Stimulated activated CD4-positive, alpha-beta T cell treated with anti-CD3 and anti-CD28 coated beads, Interleukin-12 subunit alpha, Interleukin-12 subunit beta, amount 100 ng/mL, for 4 hours (primary cell): ENCODE data around the gene DONSON.
A peak's percentile ranks its signal among the peaks of the same experiment; 100 is the strongest.

Experiments
- DNase-seq: peaks from one replicate; pipeline ENCODE4 v3.0.0-alpha.2; 2020

DONSON gene

GRCh38 chr21:33561373-33561772, 27.1 kb downstream of the DONSON start:
- DNase-seq: no peak

- DNase-seq: no peak
Observed at GRCh38 chr21:33560965-33561364, 27.5 kb downstream of the DONSON start.

GRCh38 chr21:33559813-33560212, 28.7 kb downstream of the DONSON start:
- no peak for DNase-seq

- DNase-seq: no peak
Observed at GRCh38 chr21:33558777-33559421, 29.6 kb downstream of the DONSON start.

GRCh38 chr21:33557447-33557846, 31.0 kb downstream of the DONSON start:
- no peak for DNase-seq

GRCh38 chr21:33554982-33555344, 33.5 kb downstream of the DONSON start:
- DNase-seq: no peak

- no peak for DNase-seq
Observed at GRCh38 chr21:33554236-33554981, 34.1 kb downstream of the DONSON start.

GRCh38 chr21:33552999-33553598, 35.4 kb downstream of the DONSON start:
- DNase-seq: no peak

GRCh38 chr21:33552093-33552998, 36.1 kb downstream of the DONSON start:
- DNase-seq: no peak

- no peak for DNase-seq
Observed at GRCh38 chr21:33551664-33552063, 36.8 kb downstream of the DONSON start.

- DNase-seq: no peak
Observed at GRCh38 chr21:33550772-33551660, 37.5 kb downstream of the DONSON start.

- no peak for DNase-seq
Observed at GRCh38 chr21:33549848-33550771, 38.4 kb downstream of the DONSON start.

GRCh38 chr21:33546086-33546485, 42.4 kb downstream of the DONSON start:
- DNase-seq: no peak

- DNase-seq: no peak
Observed at GRCh38 chr21:33544451-33545195, 43.9 kb downstream of the DONSON start.

- peak; percentile 66 for DNase-seq
Observed at GRCh38 chr21:33543505-33544129, 44.9 kb downstream of the DONSON start.

- DNase-seq: peak; percentile 92
Observed at GRCh38 chr21:33542640-33543504, 45.6 kb downstream of the DONSON start, which contains the start of gene SON. Gene SON, plus strand, starts transcription at chr21:33543038. Its CDS starts 55 bp downstream, at chr21:33543093.

- peak; percentile 81 for DNase-seq
Observed at GRCh38 chr21:33541756-33542639, 46.5 kb downstream of the DONSON start, which contains the start of gene GART. Gene GART, minus strand, starts transcription at chr21:33542117. Its CDS starts 2,802 bp downstream, at chr21:33539315.
